ENCODE measurements around the gene ADK. TPM values are rescaled to one million over a fixed set of nuclear protein-coding genes. Genes with fewer than 3 reads are reported as not detected.
A peak's percentile ranks its signal among the peaks of the same experiment; 100 is the strongest.

ADK gene
- total and polyA plus RNA-seq, 2 of the 4 experiments (the other 2 are of a cell fraction): 30.6 to 40.9 TPM

DNA sequence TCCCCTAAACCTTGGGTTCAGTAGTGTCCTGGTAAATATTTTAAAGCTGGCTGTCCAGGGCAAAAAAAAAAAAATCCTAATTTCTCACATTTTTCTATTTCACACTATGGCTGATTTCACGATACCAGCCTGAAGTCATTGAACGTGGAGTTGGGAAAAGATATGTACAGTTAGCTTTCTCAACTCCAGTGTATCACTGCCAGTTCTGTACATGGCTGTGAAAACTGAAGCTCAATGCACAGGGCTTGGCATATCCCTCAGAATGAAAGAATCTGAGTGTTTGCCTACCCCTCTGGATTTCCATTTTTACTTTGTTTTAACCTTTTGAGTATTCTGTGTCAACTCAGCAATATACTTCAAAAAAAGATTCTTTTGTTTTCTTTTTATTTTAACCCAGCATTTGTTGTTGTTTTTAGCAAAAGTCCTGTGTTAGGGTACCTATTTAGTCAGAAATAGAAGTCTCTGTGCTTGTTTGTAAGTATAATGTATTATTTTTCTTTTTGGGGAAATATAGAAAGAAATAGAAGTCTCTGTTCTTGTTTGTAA, 274.5 kb downstream of the ADK start:
- no peak overlapping the region for H2BK15ac ChIP-seq (ENCODE audit: low read depth, low read length)
- in situ Hi-C loops (cut with MboI; ENCODE audit: low sequenced_read_pairs): no loop called here
- H3K18ac ChIP-seq (ENCODE audit: low read depth, low read length): no peak overlapping the region
- H4K20me1 ChIP-seq (ENCODE audit: insufficient read depth, low read length): no peaks in the 10 kb centered on the region
- WGBS, 2 experiments (ENCODE audit: extremely low coverage in 2 of 2, insufficient read length in 1 of 2): no CpG with 5 or more reads among the region's 2 CpGs
- H3K9me3 ChIP-seq (ENCODE audit: control insufficient read depth, insufficient read depth, low read length): peaks cover 2% of the 10 kb centered on the region; the same call in 1 of the 2 replicates
- H4K5ac ChIP-seq (ENCODE audit: low read depth, low read length): no peak overlapping the region
- H3K36me3 ChIP-seq (ENCODE audit: control insufficient read depth, insufficient read depth, low read length): no peaks in the 10 kb centered on the region
- H2BK5ac ChIP-seq (ENCODE audit: low read depth, low read length, poor library complexity, severe bottlenecking): no peak overlapping the region
- H3K4me2 ChIP-seq (ENCODE audit: low read depth, low read length): no peak overlapping the region
- 0 out of 2 replicates have a peak overlapping the region, but pooled peaks have one; percentile 66 for H3K14ac ChIP-seq (replicated peaks; ENCODE audit: low read depth, low read length)
- no peak overlapping the region for H3K9ac ChIP-seq (ENCODE audit: low read depth, low read length)
- no peak overlapping the region for H4K8ac ChIP-seq (ENCODE audit: low read depth in 2 of 2, low read length in 2 of 2)
- no peak overlapping the region for H2BK120ac ChIP-seq (ENCODE audit: low read depth, low read length)
- TF ChIP-seq CHD1 (IDR thresholded peaks at IDR 0.05; ENCODE audit: low read depth, low read length) (no peak), RFX5 (IDR thresholded peaks at IDR 0.05; ENCODE audit: low read depth, low read length) (no peak), NFE2L2 (IDR thresholded peaks at IDR 0.05; ENCODE audit: low read depth, low read length) (no peak), MAFK (IDR thresholded peaks at IDR 0.05; ENCODE audit: low read depth, low read length) (no peak), CEBPB (IDR thresholded peaks at IDR 0.05; ENCODE audit: low read depth, low read length) (no peak), FOS (IDR thresholded peaks at IDR 0.05; ENCODE audit: low read depth, low read length) (no peak), RCOR1 (IDR thresholded peaks at IDR 0.05; ENCODE audit: insufficient replicate concordance, low read length) (no peak), SMC3 (IDR thresholded peaks at IDR 0.05; ENCODE audit: low read depth, low read length) (no peak), RAD21 (IDR thresholded peaks at IDR 0.05; ENCODE audit: low read length) (no peak), BHLHE40 (IDR thresholded peaks at IDR 0.05; ENCODE audit: low read depth, low read length) (no peak), MXI1 (IDR thresholded peaks at IDR 0.05; ENCODE audit: borderline replicate concordance, low read depth, low read length) (no peak), MAZ (IDR thresholded peaks at IDR 0.05; ENCODE audit: borderline replicate concordance, low read depth, low read length) (no peak), POLR2A (IDR thresholded peaks at IDR 0.05; ENCODE audit: low read depth, low read length) (no peak)
- TF ChIP-seq, protein P1, sequence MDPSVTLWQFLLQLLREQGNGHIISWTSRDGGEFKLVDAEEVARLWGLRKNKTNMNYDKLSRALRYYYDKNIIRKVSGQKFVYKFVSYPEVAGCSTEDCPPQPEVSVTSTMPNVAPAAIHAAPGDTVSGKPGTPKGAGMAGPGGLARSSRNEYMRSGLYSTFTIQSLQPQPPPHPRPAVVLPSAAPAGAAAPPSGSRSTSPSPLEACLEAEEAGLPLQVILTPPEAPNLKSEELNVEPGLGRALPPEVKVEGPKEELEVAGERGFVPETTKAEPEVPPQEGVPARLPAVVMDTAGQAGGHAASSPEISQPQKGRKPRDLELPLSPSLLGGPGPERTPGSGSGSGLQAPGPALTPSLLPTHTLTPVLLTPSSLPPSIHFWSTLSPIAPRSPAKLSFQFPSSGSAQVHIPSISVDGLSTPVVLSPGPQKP (IDR thresholded peaks at IDR 0.05; ENCODE audit: borderline replicate concordance, low read depth, low read length): no peak
- TF ChIP-seq, protein P2, sequence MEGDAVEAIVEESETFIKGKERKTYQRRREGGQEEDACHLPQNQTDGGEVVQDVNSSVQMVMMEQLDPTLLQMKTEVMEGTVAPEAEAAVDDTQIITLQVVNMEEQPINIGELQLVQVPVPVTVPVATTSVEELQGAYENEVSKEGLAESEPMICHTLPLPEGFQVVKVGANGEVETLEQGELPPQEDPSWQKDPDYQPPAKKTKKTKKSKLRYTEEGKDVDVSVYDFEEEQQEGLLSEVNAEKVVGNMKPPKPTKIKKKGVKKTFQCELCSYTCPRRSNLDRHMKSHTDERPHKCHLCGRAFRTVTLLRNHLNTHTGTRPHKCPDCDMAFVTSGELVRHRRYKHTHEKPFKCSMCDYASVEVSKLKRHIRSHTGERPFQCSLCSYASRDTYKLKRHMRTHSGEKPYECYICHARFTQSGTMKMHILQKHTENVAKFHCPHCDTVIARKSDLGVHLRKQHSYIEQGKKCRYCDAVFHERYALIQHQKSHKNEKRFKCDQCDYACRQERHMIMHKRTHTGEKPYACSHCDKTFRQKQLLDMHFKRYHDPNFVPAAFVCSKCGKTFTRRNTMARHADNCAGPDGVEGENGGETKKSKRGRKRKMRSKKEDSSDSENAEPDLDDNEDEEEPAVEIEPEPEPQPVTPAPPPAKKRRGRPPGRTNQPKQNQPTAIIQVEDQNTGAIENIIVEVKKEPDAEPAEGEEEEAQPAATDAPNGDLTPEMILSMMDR (conservative IDR thresholded peaks at IDR 0.05; ENCODE audit: low read depth, low read length): no peak
- TF ChIP-seq, protein P3, sequence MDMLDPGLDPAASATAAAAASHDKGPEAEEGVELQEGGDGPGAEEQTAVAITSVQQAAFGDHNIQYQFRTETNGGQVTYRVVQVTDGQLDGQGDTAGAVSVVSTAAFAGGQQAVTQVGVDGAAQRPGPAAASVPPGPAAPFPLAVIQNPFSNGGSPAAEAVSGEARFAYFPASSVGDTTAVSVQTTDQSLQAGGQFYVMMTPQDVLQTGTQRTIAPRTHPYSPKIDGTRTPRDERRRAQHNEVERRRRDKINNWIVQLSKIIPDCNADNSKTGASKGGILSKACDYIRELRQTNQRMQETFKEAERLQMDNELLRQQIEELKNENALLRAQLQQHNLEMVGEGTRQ (IDR thresholded peaks at IDR 0.05; ENCODE audit: low read depth, low read length): no peak
- no peak overlapping the region for H2AK5ac ChIP-seq (ENCODE audit: low read depth, low read length)
- no peak overlapping the region for H3K56ac ChIP-seq (ENCODE audit: extremely low read depth, insufficient read depth, low read length)
- CTCF ChIA-PET: interaction anchor here (0.6 to 0.7 kb wide), 2 partner anchors 53 to 67 kb away, joined by 3 read pairs; no protein-coding TSS in a partner anchor
- no peak overlapping the region for H2AFZ ChIP-seq (replicated peaks; ENCODE audit: low read length, poor library complexity)
- H3K9me1 ChIP-seq (ENCODE audit: insufficient read depth, low read length): peaks cover 4% of the 10 kb centered on the region; the same call in 1 of the 2 replicates
- H2AK9ac ChIP-seq (replicated peaks; ENCODE audit: low read depth, low read length, poor library complexity): no peak overlapping the region
- no peak overlapping the region for H2BK20ac ChIP-seq (ENCODE audit: low read depth, low read length)
- no peak overlapping the region for H3K23ac ChIP-seq (ENCODE audit: low read depth, low read length)
- H4K91ac ChIP-seq (ENCODE audit: insufficient read depth, low read depth, low read length): no peak overlapping the region
- no peaks in the 10 kb centered on the region for H3K4me1 ChIP-seq (ENCODE audit: control insufficient read depth, insufficient read depth, low read length)
- ATAC-seq (ENCODE audit: low read depth) (no peak), DNase-seq (no peak)
- POLR2A ChIA-PET (ENCODE audit: unreplicated experiment): no interaction called here
- H3K79me1 ChIP-seq (ENCODE audit: low read depth in 1 of 2, low read length in 2 of 2): peaks cover 9 to 10% of the 10 kb centered on the region in 2 experiments; a peak in 3 of 4 replicates
- dilution Hi-C loops (cut with HindIII; ENCODE audit: low sequenced_read_pairs, unreplicated experiment): no loop called here
- no peak overlapping the region for H3K27ac ChIP-seq (ENCODE audit: insufficient read depth, low read length)
- intact Hi-C loops (cut with micrococcal nuclease): no loop called here
- H3K27me3 ChIP-seq (ENCODE audit: control insufficient read depth, insufficient read depth, low read length): no peaks in the 10 kb centered on the region
- no peak overlapping the region for H3K4me3 ChIP-seq (ENCODE audit: insufficient read depth, low read depth, low read length)
- no TSS peak for BruUV-seq (replicated peaks)
- H3K4ac ChIP-seq (ENCODE audit: low read depth, low read length): no peak overlapping the region

All from IMR-90 (cell line).